CD4-positive, alpha-beta T cell treated with Interleukin-4 for 4 hours (primary cell): ENCODE results near the gene CECR2.

Experiments used
- DNase-seq: peaks from one replicate; pipeline ENCODE4 v3.0.0-alpha.2; 2020

The CECR2 gene

GRCh38 chr22:17578136-17578754, 209.0 kb downstream of the CECR2 start:
- no peak for DNase-seq

GRCh38 chr22:17579535-17579981, 210.3 kb downstream of the CECR2 start:
- DNase-seq: no peak

- DNase-seq: no peak
Measured at GRCh38 chr22:17580441-17581031, 211.3 kb downstream of the CECR2 start.

GRCh38 chr22:17581056-17581455, 211.8 kb downstream of the CECR2 start:
- DNase-seq: no peak

- no peak for DNase-seq
Measured at GRCh38 chr22:17581631-17582030, 212.4 kb downstream of the CECR2 start.

- no peak for DNase-seq
Measured at GRCh38 chr22:17583151-17583550, 213.9 kb downstream of the CECR2 start.

- no peak for DNase-seq
Measured at GRCh38 chr22:17586831-17587440, 217.7 kb downstream of the CECR2 start.

GRCh38 chr22:17587629-17588028, 218.4 kb downstream of the CECR2 start:
- no peak for DNase-seq

- no peak for DNase-seq
Measured at GRCh38 chr22:17588606-17589005, 219.3 kb downstream of the CECR2 start.

- no peak for DNase-seq
Measured at GRCh38 chr22:17589810-17590375, 220.6 kb downstream of the CECR2 start.

- DNase-seq: no peak
Measured at GRCh38 chr22:17590586-17590985, 221.3 kb downstream of the CECR2 start.

- no peak for DNase-seq
Measured at GRCh38 chr22:17592201-17592600, 222.9 kb downstream of the CECR2 start.

- DNase-seq: no peak
Measured at GRCh38 chr22:17596226-17596625, 227.0 kb downstream of the CECR2 start.

- DNase-seq: no peak
Measured at GRCh38 chr22:17597217-17597616, 228.0 kb downstream of the CECR2 start.

- no peak for DNase-seq
Measured at GRCh38 chr22:17598318-17598717, 229.1 kb downstream of the CECR2 start.

- DNase-seq: no peak
Measured at GRCh38 chr22:17601031-17601430, 231.8 kb downstream of the CECR2 start.

GRCh38 chr22:17603668-17604067, 234.4 kb downstream of the CECR2 start:
- DNase-seq: no peak

- DNase-seq: no peak
Measured at GRCh38 chr22:17606496-17606895, 237.2 kb downstream of the CECR2 start.
